Panc1 (cell line): Measurements from ENCODE around the gene PTK6. TPM values are rescaled to one million over a fixed set of nuclear protein-coding genes. Genes with fewer than 3 reads are reported as not detected.

ENCODE experiments used
- ATAC-seq: fragments of 200-7000 bp; cut with Tn5 transposase; 2 replicates; pipeline ENCODE4 v1.9.1; 2020; ENCODE audit warnings: mild to moderate bottlenecking, moderate library complexity
- BruUV-seq: library from RNA; stranded (reverse); fragments of 400-500 nt; replicated peaks from 2 replicates; lab custom pipeline; 2021; lab: Mats Ljungman, UMichigan
- CTCF ChIA-PET: fragments of 300-600 bp; sonication (Branson Sonifier 250); formaldehyde crosslinking; loops from one replicate; lab custom pipeline; 2022; ENCODE audit warnings: antibody characterized with exemption; lab: Charles Lee
- POLR2A ChIA-PET: fragments of 300-600 bp; sonication (Branson Sonifier 250); formaldehyde crosslinking; loops from one replicate; lab custom pipeline; 2022; ENCODE audit warnings: antibody characterized with exemption; lab: Charles Lee
- DNase-seq: peaks from one replicate; pipeline ENCODE4 v3.0.0-alpha.2; 2010; ENCODE audit warnings: low read depth, low spot score
- H3K27ac ChIP-seq: 2 replicates; pipeline ENCODE4 v1.5.1; 2011; ENCODE audit warnings: mild to moderate bottlenecking, low read length, inconsistent platforms
- H3K27me3 ChIP-seq: fragments of 200-500 bp; sonication (Bioruptor generic); 2 replicates; pipeline ENCODE4 v1.6.0; 2014; ENCODE audit warnings: low read length, inconsistent platforms; ENCODE audit not compliant: control insufficient read depth, insufficient read depth
- H3K36me3 ChIP-seq: fragments of 200-500 bp; sonication (Bioruptor generic); 2 replicates; pipeline ENCODE4 v1.5.1; 2014; ENCODE audit warnings: inconsistent platforms, mild to moderate bottlenecking, low read length, moderate library complexity; ENCODE audit not compliant: control insufficient read depth, insufficient read depth
- H3K4me1 ChIP-seq: 2 replicates; pipeline ENCODE4 v1.5.1; 2011; ENCODE audit warnings: inconsistent platforms, mild to moderate bottlenecking, low read length, moderate library complexity; ENCODE audit not compliant: control insufficient read depth, insufficient read depth
- H3K4me3 ChIP-seq, 2 experiments: 2 replicates each; pipeline ENCODE4 v1.5.1; 2011 to 2012; ENCODE audit warnings: low read depth in 2 of 2, low read length in 2 of 2, mild to moderate bottlenecking in 2 of 2, inconsistent platforms in 1 of 2, moderate library complexity in 1 of 2
- H3K9me3 ChIP-seq: fragments of 200-500 bp; sonication (Bioruptor generic); 2 replicates; pipeline ENCODE4 v1.5.1; 2014; ENCODE audit warnings: low read depth, mild to moderate bottlenecking, inconsistent platforms, low read length, moderate library complexity; ENCODE audit not compliant: control insufficient read depth, insufficient read depth
- CTCF ChIP-seq: fragments of 450-650 bp; IDR thresholded peaks from 2 replicates; pipeline ENCODE4 v1.5.1; 2017; ENCODE audit warnings: mild to moderate bottlenecking
- POLR2AphosphoS5 ChIP-seq: IDR thresholded peaks from 2 replicates; pipeline ENCODE4 v1.6.1; 2012; ENCODE audit warnings: mild to moderate bottlenecking, low read depth, low read length, moderate library complexity
- REST ChIP-seq, 2 experiments: IDR thresholded peaks; 2 replicates each; pipeline ENCODE4 v1.6.1; 2011 to 2012; ENCODE audit warnings: low read depth in 2 of 2, control low read depth in 1 of 2, low read length in 1 of 2, mild to moderate bottlenecking in 1 of 2, moderate library complexity in 1 of 2; ENCODE audit not compliant: insufficient read depth in 1 of 2
- SIN3A ChIP-seq: IDR thresholded peaks from 2 replicates; pipeline ENCODE4 v1.6.1; 2012; ENCODE audit warnings: low read depth, mild to moderate bottlenecking, low read length, moderate library complexity, borderline replicate concordance; ENCODE audit not compliant: insufficient read depth
- TCF7L2 ChIP-seq: IDR thresholded peaks from 2 replicates; pipeline ENCODE4 v1.6.1; 2011; ENCODE audit warnings: mild to moderate bottlenecking, low read depth, low read length, inconsistent platforms
- in situ Hi-C: cut with HindIII; loops from 2 replicates; pipeline ENCODE4 v1.10.0; 2016; ENCODE audit warnings: low sequenced_read_pairs, low pct_unique_long_range_greater_than_20kb
- intact Hi-C: fragments of 100-400 bp; cut with micrococcal nuclease; formaldehyde crosslinking; loops from one replicate; pipeline ENCODE4 v1.10.0; 2022; ENCODE audit not compliant: unreplicated experiment
- total RNA-seq: library from RNA; stranded (reverse); gene quantifications from one replicate; pipeline ENCODE4 v1.2.1, GENCODE V29; 2021; ENCODE audit not compliant: unreplicated experiment

PTK6 gene
- total RNA-seq, 1 experiment from 2014 or later = 6.5 TPM

GRCh38 chr20:63580796-63581461 lies 43.8 kb upstream of the PTK6 start:
- Histone ChIP-seq H3K9me3 (no peaks in the 10 kb centered on the region), H3K36me3 (no peaks in the 10 kb centered on the region), H3K27ac (no peak overlapping the region), H3K27me3 (no peaks in the 10 kb centered on the region), H3K4me3 (no peak overlapping the region), H3K4me1 (no peaks in the 10 kb centered on the region)
- intact Hi-C loops (no loop called here), in situ Hi-C loops (no loop called here)
- ATAC-seq (peak; percentile 81), DNase-seq (peak; percentile 32)
- no TSS peak for BruUV-seq
- ChIA-PET POLR2A (no interaction called here), CTCF (interaction anchor here (0.6 kb wide), 1 partner anchor 61 kb away, joined by 3 read pairs; no protein-coding TSS in a partner anchor)
- no peak for TF ChIP-seq TCF7L2
- TF ChIP-seq SIN3A = no peak
- no peak for TF ChIP-seq POLR2AphosphoS5
- TF ChIP-seq REST (IDR thresholded peaks at IDR 0.05; ENCODE audit: insufficient read depth in 1 of 2, low read depth in 2 of 2, low read length in 1 of 2) = no peak
- no peak for TF ChIP-seq CTCF

- in situ Hi-C loops (no loop called here), intact Hi-C loops (no loop called here)
- H3K27me3 ChIP-seq = no peaks in the 10 kb centered on the region
- no peak for DNase-seq
- no peak for ATAC-seq
- no peaks in the 10 kb centered on the region for H3K9me3 ChIP-seq
- TF ChIP-seq REST (IDR thresholded peaks at IDR 0.05; ENCODE audit: insufficient read depth in 1 of 2, low read depth in 2 of 2, low read length in 1 of 2) = no peak
- no peak for TF ChIP-seq SIN3A
- TF ChIP-seq CTCF = no peak
- no peak for TF ChIP-seq POLR2AphosphoS5
- TF ChIP-seq TCF7L2 = no peak
- no TSS peak for BruUV-seq
- H3K4me3 ChIP-seq = no peak overlapping the region
- peaks cover 10% of the 10 kb centered on the region for H3K4me1 ChIP-seq
- POLR2A ChIA-PET = no interaction called here
- CTCF ChIA-PET = no interaction called here
- no peaks in the 10 kb centered on the region for H3K36me3 ChIP-seq
- H3K27ac ChIP-seq = no peak overlapping the region
Observed at GRCh38 chr20:63579017-63579694, 42.0 kb upstream of the PTK6 start.
